ENCODE data around the gene MICAL2.

Gene MICAL2

GRCh38 chr11:12170984-12171383 is 60.6 kb downstream of the MICAL2 start:
- Histone ChIP-seq H3K4me1 (ENCODE audit: control insufficient read depth in 1 of 2, insufficient read depth in 1 of 2, low read depth in 1 of 2, low read length in 1 of 2) (peaks cover 7 to 12% of the 10 kb centered on the region in 2 experiments), H3K4me3 (ENCODE audit: low read depth in 1 of 2, low read length in 1 of 2) (no peak overlapping the region), H3K36me3 (no peaks in the 10 kb centered on the region), H3K27me3 (no peaks in the 10 kb centered on the region), H3K9me3 (no peaks in the 10 kb centered on the region), H3K27ac (no peak overlapping the region)
- TF ChIP-seq CTCF (IDR thresholded peaks at IDR 0.05), result no peak

GRCh38 chr11:12171921-12172320 is 61.5 kb downstream of the MICAL2 start:
- Histone ChIP-seq H3K4me3 (ENCODE audit: low read depth in 1 of 2, low read length in 1 of 2) (no peak overlapping the region), H3K27ac (no peak overlapping the region), H3K36me3 (no peaks in the 10 kb centered on the region), H3K9me3 (no peaks in the 10 kb centered on the region), H3K27me3 (no peaks in the 10 kb centered on the region), H3K4me1 (ENCODE audit: control insufficient read depth in 1 of 2, insufficient read depth in 1 of 2, low read depth in 1 of 2, low read length in 1 of 2) (peaks cover 7 to 12% of the 10 kb centered on the region in 2 experiments)
- TF ChIP-seq CTCF (IDR thresholded peaks at IDR 0.05), result no peak

- Histone ChIP-seq H3K4me3 (ENCODE audit: low read depth in 1 of 2, low read length in 1 of 2) (no peak overlapping the region), H3K4me1 (ENCODE audit: control insufficient read depth in 1 of 2, insufficient read depth in 1 of 2, low read depth in 1 of 2, low read length in 1 of 2) (peaks cover 7 to 12% of the 10 kb centered on the region in 2 experiments), H3K36me3 (no peaks in the 10 kb centered on the region), H3K27ac (no peak overlapping the region), H3K9me3 (no peaks in the 10 kb centered on the region), H3K27me3 (no peaks in the 10 kb centered on the region)
- TF ChIP-seq CTCF (IDR thresholded peaks at IDR 0.05), result no peak
Measured at GRCh38 chr11:12172493-12173013, 62.2 kb downstream of the MICAL2 start.

GRCh38 chr11:12173111-12173510 is 62.7 kb downstream of the MICAL2 start:
- TF ChIP-seq CTCF (IDR thresholded peaks at IDR 0.05), result no peak
- Histone ChIP-seq H3K27ac (no peak overlapping the region), H3K4me1 (ENCODE audit: control insufficient read depth in 1 of 2, insufficient read depth in 1 of 2, low read depth in 1 of 2, low read length in 1 of 2) (peaks cover 7 to 12% of the 10 kb centered on the region in 2 experiments), H3K4me3 (ENCODE audit: low read depth in 1 of 2, low read length in 1 of 2) (no peak overlapping the region), H3K27me3 (no peaks in the 10 kb centered on the region), H3K36me3 (no peaks in the 10 kb centered on the region), H3K9me3 (no peaks in the 10 kb centered on the region)

GRCh38 chr11:12174128-12174476 is 63.7 kb downstream of the MICAL2 start:
- Histone ChIP-seq H3K27ac (peak overlapping the region; percentile 34), H3K36me3 (no peaks in the 10 kb centered on the region), H3K27me3 (no peaks in the 10 kb centered on the region), H3K4me1 (ENCODE audit: control insufficient read depth in 1 of 2, insufficient read depth in 1 of 2, low read depth in 1 of 2, low read length in 1 of 2) (peaks cover 7 to 12% of the 10 kb centered on the region in 2 experiments), H3K4me3 (ENCODE audit: low read depth in 1 of 2, low read length in 1 of 2) (no peak overlapping the region), H3K9me3 (no peaks in the 10 kb centered on the region)
- no peak for TF ChIP-seq CTCF (IDR thresholded peaks at IDR 0.05)

All from neutrophil (primary cell).